HG03439 (cell line): ENCODE data around the gene CDC42EP5.

Experiments used
- ATAC-seq: cut with Tn5 transposase; IDR thresholded peaks from one replicate; pipeline ENCODE4 v1.9.1; 2021; ENCODE audit warnings: mild to moderate bottlenecking, moderate library complexity; ENCODE audit not compliant: unreplicated experiment

The CDC42EP5 gene

GRCh38 chr19:54415208-54415900, 57.7 kb downstream of the CDC42EP5 start, which contains the start of gene TTYH1:
TSS of gene TTYH1 (plus strand) at chr19:54415464. CDS start at chr19:54415553, 89 bp downstream.
- ATAC-seq: no peak
